NCI-H526 treated with DMSO at 0.1 percent for 48 hours (cell line): Measurements from ENCODE around the gene WDR62.

Source experiments
- DNase-seq: peaks from one replicate; lab custom pipeline; 2025; lab: John Stamatoyannopoulos, UW

The WDR62 gene

GRCh38 chr19:36054733-36055686 is at the start of gene WDR62:
Gene WDR62, plus strand, starts transcription at chr19:36054897. Its CDS starts 75 bp downstream, at chr19:36054972.
- peak; percentile 99 for DNase-seq

- no peak for DNase-seq
Observed at GRCh38 chr19:36006955-36007354, 47.7 kb upstream of the WDR62 start.

DNA sequence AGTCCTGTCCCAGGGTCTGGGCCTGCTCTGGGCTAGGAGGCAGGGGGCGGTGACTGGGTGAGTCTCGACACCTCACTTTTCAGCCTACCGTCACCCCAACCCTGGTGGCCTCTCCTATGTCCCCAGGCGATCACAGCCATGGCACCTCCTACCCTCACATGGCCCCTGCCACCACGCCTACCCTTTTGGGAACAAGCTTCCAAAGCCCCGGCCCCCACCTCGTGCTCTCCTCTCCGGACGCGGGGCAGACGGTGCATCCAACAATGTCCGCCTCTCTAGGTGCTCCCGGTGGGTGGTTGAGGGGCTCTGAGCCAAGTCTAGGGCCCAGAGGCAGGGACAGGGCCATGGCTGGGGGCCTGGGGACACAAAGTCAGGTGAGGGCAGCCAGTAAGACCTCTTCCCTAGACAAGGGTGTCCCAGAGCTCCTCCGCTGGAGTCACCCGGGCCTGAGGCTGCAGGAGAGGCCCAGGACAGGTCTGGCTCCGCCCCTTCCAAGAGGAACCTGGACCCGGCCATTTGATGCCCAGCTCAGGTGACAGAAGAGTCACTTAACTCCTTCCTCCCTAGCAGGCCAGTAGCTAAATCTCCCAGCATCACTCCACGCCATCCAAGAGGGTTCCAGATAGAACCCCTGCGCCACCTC is 46.2 kb upstream of the WDR62 start, which contains the start of gene SYNE4:
Gene SYNE4 (minus strand): TSS at position 478 of the 643 bp plus-strand sequence. CDS start 132 bp downstream, at position 346.
- DNase-seq = peak; percentile 90

DNA sequence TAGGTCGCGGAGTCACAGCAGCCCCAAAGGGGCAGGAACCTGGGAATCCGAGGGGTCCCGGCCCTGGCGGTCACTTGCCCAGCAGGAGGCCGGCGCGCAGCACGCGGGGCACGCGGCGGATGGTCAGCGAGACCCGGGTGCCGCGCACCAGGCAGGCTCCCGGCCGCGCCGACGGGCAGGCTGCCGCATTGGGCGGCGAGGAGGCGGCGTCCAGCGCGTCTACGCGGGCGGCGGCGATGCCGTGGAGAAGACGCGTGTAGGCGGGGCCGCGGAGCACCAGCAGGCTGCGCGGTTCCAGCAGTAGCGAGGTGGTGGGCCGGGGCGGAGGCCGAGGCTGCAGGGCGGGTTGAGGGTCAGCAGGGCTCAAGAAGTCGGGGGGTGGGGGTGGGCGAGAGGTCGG is 45.5 kb upstream of the WDR62 start:
- peak; percentile 37 for DNase-seq

GRCh38 chr19:36009633-36010379 is 44.9 kb upstream of the WDR62 start:
- no peak for DNase-seq

DNA sequence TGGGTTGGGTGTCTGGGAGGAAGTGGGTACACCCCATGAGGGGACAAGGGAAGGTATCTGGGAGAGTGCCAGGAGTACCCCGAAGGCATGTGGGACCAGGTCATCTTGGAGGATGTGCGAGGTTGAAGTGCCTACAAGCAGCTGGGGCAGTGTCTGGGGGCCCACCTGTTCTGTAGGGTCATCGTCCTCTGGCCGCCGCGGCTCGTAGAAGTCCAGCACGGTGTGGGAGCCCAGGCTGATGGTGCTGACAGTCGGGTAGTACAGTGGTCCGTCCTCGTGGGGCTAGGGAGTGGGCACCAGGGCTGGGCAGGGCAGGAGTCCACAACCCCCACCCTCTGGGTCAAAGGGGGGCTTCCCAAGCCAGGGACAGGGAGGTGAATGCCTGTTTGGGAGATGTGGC is 44.3 kb upstream of the WDR62 start:
- no peak for DNase-seq

DNA sequence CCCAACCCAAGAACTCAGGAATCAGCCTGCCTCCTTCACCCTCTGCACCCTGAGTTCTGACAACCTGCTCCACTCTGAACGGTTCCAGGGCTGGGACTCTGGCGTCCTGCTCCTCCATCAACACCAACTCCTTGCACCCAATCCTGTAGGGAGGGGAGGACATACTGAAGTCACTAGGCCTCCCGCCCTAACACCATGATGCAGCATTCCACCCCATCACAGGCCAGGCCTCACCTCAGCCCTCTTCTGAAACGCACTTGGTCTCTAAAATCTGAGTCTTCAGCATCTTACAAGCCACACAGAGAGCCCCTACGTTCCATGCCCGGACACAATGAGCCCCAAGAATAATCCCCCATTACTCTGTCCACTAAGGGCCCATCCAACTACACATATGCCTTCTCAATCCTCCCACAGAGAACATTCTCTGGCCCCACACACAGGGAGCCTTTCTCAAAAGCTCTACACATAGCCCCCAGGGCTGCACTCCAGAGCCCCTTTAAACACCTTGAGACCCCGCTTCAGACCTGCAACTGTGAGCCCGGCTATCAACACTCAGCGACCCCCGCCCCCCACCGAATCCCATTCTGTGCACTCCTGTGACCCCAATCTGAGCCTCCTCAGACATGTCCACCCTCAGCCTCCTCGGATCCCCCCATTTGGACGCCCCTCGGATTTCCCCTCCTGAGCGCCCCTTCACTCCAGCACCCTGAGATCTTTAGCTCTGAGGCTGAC is 41.3 kb upstream of the WDR62 start:
- no peak for DNase-seq

- peak; percentile 100 for DNase-seq
Observed at GRCh38 chr19:36014012-36014924, 40.4 kb upstream of the WDR62 start, which contains the start of gene ALKBH6. Gene ALKBH6, minus strand, starts transcription at chr19:36014213. Its CDS starts 816 bp downstream, at chr19:36013397.

DNA sequence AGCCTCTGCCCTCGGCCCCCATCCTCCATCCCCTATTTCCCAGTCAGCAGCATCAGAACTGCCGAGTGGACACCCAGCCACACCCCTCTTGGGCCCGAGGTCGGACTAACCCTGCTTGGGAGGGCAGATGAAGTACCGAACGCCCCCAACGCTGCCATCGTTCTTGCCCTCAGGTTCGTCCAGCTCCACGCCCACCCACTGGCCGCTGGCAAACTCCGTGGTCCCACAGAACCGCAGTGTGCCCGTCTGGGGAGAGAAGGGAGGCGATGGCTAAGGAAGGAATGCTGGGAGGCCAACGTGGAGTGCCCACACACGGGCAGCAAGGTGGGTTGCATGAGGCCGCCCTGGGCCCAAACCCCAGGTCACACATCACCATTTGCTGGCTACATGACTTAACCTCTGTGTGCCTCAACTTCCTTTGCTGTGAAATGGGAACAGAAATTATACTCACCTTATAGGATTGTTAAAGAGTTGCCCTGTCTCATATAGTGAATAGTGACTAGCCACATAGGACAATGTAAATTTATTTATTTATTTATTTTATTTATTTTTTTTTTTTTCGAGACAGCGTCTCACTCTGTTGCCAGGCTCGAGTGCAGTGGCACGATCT is 35.5 kb upstream of the WDR62 start:
- no peak for DNase-seq

DNA sequence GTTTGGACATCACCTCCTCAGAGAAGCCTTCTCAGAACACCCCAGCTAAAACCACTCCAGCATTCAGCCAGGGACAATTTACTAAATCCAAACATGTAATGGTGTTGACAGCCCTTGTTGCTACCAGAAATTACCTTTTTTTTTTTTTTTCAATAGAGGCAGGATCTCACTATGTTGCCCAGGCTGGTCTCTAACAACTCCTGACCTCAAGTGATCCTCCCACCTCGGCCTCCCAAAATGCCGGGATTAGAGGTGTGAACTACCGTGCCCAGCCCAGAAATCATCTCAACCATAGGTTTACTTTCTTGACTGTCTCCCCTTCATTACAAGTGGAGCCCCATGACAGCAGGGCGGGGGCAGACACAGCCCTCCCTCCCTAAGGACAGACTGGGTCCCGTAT is 31.3 kb upstream of the WDR62 start:
- DNase-seq = no peak

DNA sequence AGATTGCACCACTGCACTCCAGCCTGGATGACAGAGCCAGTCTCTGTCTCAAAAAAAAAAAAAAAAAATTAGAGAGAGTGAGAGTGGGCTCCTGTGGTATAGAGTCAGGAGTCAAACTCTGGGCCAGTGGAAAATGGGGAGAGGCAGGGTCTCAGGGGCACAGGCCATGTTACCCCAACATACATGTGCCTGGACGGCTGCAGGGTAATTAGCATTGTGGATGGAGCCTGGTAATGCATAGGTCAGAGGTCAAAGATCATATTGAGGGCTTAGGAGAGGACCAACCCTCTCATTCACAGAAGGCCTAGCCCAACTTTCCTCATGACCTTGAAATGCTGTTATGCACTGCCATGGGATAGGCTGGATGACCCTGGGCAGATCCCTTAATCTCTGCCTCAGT is 29.2 kb upstream of the WDR62 start:
- no peak for DNase-seq

DNA sequence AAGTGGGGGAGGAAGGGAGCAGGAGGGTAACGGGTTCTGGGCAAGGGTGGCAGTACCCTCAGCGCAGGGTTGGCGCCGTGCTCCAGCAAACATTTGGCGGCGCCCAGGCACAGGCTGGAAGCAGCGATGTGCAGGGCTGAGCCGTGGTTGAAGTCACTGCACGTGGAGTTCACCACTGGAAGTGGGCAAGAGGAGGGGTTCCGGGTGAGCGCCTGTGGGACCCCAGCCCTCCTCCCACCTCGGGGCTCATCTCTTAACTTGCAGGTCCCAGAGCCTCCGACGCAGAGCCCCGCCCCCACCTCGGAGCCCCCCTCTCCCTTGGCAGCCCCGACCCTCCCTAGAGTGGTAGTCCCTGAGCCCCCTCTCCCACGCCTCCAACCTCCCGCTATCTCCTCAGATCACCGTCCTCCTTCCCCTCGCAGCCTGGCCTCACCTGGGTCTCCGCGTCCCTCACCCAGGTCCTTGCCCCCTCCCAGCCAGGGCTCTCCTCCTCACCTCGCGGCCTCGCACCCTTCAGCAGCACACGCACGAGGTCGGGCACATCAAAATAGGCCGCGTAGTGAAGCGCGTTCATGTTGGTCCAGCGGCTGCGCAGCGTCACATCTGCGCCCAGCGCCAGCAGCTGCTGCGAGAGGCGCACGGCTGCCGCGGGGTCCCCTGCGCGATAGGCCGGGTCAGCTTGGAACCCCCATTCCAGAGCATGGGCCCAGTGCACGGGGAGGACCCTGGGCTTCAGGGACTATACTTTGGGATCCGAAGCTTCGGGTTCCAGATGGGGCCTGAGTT is 28.4 kb upstream of the WDR62 start:
- DNase-seq = no peak

- DNase-seq = no peak
Observed at GRCh38 chr19:36027696-36028095, 27.0 kb upstream of the WDR62 start.

DNA sequence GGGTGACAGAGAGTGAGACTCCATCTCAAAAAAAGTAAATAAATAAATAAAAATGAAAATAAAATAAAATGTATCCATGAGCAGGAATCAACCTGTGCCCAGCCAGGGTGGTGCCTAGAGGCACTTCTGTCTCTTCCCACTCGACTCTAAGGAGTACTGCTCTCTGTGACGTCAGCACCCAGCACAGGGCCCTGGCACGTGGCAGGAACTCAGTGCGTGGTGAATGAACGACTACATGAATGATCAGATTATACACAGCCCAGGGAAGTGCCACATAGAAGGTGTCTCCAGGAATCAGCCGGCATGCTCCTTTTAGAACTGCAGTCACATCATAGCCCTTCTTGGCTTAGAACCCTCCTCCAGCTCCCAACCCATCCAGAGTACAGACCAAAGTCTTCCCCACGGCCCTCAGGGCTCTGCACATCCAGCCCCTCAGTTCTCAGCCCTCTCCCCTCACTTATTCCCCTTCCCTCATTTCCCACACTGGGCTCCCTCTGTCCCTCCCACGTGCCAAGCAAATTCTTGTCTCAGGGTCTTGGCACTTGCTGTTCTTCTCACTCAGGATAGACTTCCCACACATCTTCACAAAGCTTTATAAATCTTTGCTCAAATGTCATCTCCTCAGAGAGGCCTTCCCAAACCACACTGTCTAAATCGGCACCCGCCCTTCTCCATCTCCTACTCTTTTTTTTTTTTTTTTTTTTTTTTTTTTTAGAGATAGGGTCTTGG is 26.2 kb upstream of the WDR62 start:
- DNase-seq = no peak

- no peak for DNase-seq
Observed at GRCh38 chr19:36030264-36031148, 24.2 kb upstream of the WDR62 start.

GRCh38 chr19:36031308-36031707 is 23.4 kb upstream of the WDR62 start:
- no peak for DNase-seq
